Measurements from ENCODE around the gene RCOR3. TPM values are rescaled to one million over a fixed set of nuclear protein-coding genes. Genes with fewer than 3 reads are reported as not detected.

RCOR3 gene
- total and polyA plus RNA-seq, 2 of the 8 experiments (the other 6 are each of a cell fraction or from before 2014, with no cell fraction given): 21.4 to 36.3 TPM

- Histone ChIP-seq H4K5ac (ENCODE audit: insufficient read length, low read depth, low read length) (peak overlapping the region; percentile 96), H2AFZ (ENCODE audit: low read length) (no peak overlapping the region), H3K4ac (replicated peaks; ENCODE audit: insufficient read length, low read depth, low read length) (peak overlapping the region; percentile 74), H2BK12ac (ENCODE audit: low read depth, low read length) (peak overlapping the region; percentile 75; the same call in 1 of the 2 replicates), H4K91ac (replicated peaks; ENCODE audit: insufficient read length, low read length) (peak overlapping the region; percentile 83), H3K79me2 (ENCODE audit: control insufficient read depth in 1 of 2, insufficient read depth in 2 of 2, low read length in 2 of 2) (peaks cover 0 to 12% of the 10 kb centered on the region in 2 experiments; a peak in 2 of 4 replicates), H4K20me1 (replicated peaks in 1 of 2; ENCODE audit: control insufficient read depth in 1 of 2, insufficient read depth in 2 of 2, low read length in 2 of 2) (peaks cover 0 to 3% of the 10 kb centered on the region in 2 experiments), H3K27ac (ENCODE audit: low read depth, low read length) (peak overlapping the region; percentile 96), H3K79me1 (ENCODE audit: low read depth, low read length) (no peaks in the 10 kb centered on the region; the same call in 1 of the 2 replicates), H3K4me3 (ENCODE audit: extremely low read depth in 1 of 4, insufficient read depth in 2 of 4, low read depth in 3 of 4, low read length in 4 of 4) (peak overlapping the region; percentile 75 to 88 (median 78)), H3K4me2 (ENCODE audit: insufficient read depth in 1 of 2, low read depth in 2 of 2, low read length in 2 of 2) (peak overlapping the region; percentile 88 to 92), H3K23ac (ENCODE audit: insufficient read length) (no peak overlapping the region), H3K18ac (ENCODE audit: extremely low read depth, low read length) (peak overlapping the region; percentile 93), H3K27me3 (replicated peaks in 1 of 4; ENCODE audit: control insufficient read depth in 3 of 4, extremely low read depth in 1 of 4, insufficient read depth in 3 of 4, low read length in 3 of 4) (no peaks in the 10 kb centered on the region), H2BK15ac (ENCODE audit: low read length) (no peak overlapping the region), H3K56ac (replicated peaks; ENCODE audit: insufficient read length, low read depth, low read length) (peak overlapping the region; percentile 94), H3K14ac (ENCODE audit: insufficient read length) (no peak overlapping the region), H3K4me1 (replicated peaks in 1 of 4; ENCODE audit: control insufficient read depth in 3 of 4, insufficient read depth in 4 of 4, low read length in 3 of 4) (no peaks in the 10 kb centered on the region; a peak in 1 of 7 replicates), H2BK120ac (replicated peaks; ENCODE audit: low read depth, low read length) (peak overlapping the region; percentile 92), H2AK5ac (ENCODE audit: low read depth, low read length) (no peak overlapping the region), H3K9me3 (ENCODE audit: insufficient read depth in 2 of 2, low read depth in 1 of 2, low read length in 1 of 2) (no peaks in the 10 kb centered on the region), H4K8ac (ENCODE audit: extremely low read depth, insufficient read depth, low read length) (peak overlapping the region; percentile 97), H3K36me3 (ENCODE audit: control insufficient read depth in 2 of 4, insufficient read depth in 4 of 4, low read length in 3 of 4) (peaks cover 0 to 8% (median 0%) of the 10 kb centered on the region in 4 experiments; a peak in 1 of 8 replicates), H3K9ac (replicated peaks in 1 of 4; ENCODE audit: extremely low read depth in 1 of 4, low read depth in 3 of 4, low read length in 3 of 4) (peak overlapping the region; percentile 76 to 95 (median 91)), H2BK20ac (ENCODE audit: low read length) (no peak overlapping the region), H3K23me2 (ENCODE audit: low read depth, low read length) (peaks cover 18% of the 10 kb centered on the region; the same call in 1 of the 2 replicates), H2BK5ac (ENCODE audit: low read depth, low read length) (peak overlapping the region; percentile 91)
- 1% methylated on average over 17 of the region's 17 CpGs; no CpG with 5 or more reads in 1 of the 2 experiments for WGBS, 2 experiments (ENCODE audit: extremely low coverage in 1 of 2, insufficient coverage in 1 of 2, insufficient read length in 1 of 2, insufficient replicate concordance in 2 of 2, low coverage in 1 of 2, low lambda C conversion rate in 2 of 2, missing lambda C conversion rate in 1 of 2)
- CTCF ChIA-PET (ENCODE audit: partially characterized antibody): interaction anchor here (0.6 to 2.7 kb wide), 12 partner anchors 11 to 884 kb away, joined by 3 to 8 read pairs (median 3); no protein-coding TSS in a partner anchor
- POLR2A ChIA-PET (ENCODE audit: partially characterized antibody): interaction anchor here (0.9 to 2.8 kb wide), 12 partner anchors 8 to 884 kb away, joined by 3 to 21 read pairs (median 4); partner anchors contain the start of genes KCNH1 and NEK2
- peak; percentile 48 for FAIRE-seq
- DNase-seq (ENCODE audit: low read depth in 1 of 2, low spot score in 2 of 2): peak in 1 of 2 experiments; percentile 71
- TF ChIP-seq BCL11A (IDR thresholded peaks at IDR 0.05; ENCODE audit: low read depth in 2 of 2, low read length in 2 of 2): no peak
- no peak for TF ChIP-seq GTF2F1 (IDR thresholded peaks at IDR 0.05; ENCODE audit: borderline replicate concordance, low read depth, low read length)
- no peak for TF ChIP-seq EZH2 (IDR thresholded peaks at IDR 0.05; ENCODE audit: low read depth, low read length, severe bottlenecking)
- no peak for TF ChIP-seq USF2 (IDR thresholded peaks at IDR 0.05; ENCODE audit: low read length)
- TF ChIP-seq NANOG (IDR thresholded peaks at IDR 0.05; ENCODE audit: insufficient read depth, low read depth, low read length, poor library complexity, severe bottlenecking): no peak
- TF ChIP-seq HDAC2 (IDR thresholded peaks at IDR 0.05; ENCODE audit: borderline replicate concordance in 1 of 2, low read depth in 2 of 2, low read length in 2 of 2): 0 out of 4 replicates have a peak, but pooled peaks of 1 of the 2 experiments have one; percentile 24
- peak in 1 of 3 experiments; percentile 3; a peak in 1 of 4 replicates for TF ChIP-seq CTCF (IDR thresholded peaks at IDR 0.05; ENCODE audit: control extremely low read depth in 1 of 3, insufficient read depth in 1 of 3, low read depth in 1 of 3, low read length in 3 of 3)
These were observed 833 bp upstream of the RCOR3 start for GRCh38 chr1:211258310-211258755.
